ENCODE data around the gene RHBDF1.

DNA sequence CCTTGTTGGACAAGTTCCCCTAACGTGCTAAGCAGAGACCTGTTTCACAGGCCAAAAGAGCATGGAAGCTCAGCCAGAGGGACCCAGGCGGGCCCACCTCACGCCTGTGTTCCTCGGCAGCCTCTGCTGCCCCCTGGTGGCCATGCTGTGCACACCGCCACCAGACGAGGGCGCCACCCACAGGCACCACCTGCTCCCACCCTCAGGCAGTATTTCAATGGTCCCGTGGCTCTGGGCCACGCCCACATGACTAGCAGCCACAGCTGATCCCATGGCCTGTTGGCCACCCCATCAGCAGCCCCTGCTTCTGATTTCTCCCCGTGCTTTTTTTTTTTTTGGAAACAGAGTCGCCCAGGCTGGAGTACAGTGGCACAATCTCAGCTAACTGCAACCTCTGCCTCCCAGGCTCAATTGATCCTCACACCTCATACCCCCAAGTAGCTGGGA, 24.5 kb upstream of the RHBDF1 start:
- TF ChIP-seq, protein P1, sequence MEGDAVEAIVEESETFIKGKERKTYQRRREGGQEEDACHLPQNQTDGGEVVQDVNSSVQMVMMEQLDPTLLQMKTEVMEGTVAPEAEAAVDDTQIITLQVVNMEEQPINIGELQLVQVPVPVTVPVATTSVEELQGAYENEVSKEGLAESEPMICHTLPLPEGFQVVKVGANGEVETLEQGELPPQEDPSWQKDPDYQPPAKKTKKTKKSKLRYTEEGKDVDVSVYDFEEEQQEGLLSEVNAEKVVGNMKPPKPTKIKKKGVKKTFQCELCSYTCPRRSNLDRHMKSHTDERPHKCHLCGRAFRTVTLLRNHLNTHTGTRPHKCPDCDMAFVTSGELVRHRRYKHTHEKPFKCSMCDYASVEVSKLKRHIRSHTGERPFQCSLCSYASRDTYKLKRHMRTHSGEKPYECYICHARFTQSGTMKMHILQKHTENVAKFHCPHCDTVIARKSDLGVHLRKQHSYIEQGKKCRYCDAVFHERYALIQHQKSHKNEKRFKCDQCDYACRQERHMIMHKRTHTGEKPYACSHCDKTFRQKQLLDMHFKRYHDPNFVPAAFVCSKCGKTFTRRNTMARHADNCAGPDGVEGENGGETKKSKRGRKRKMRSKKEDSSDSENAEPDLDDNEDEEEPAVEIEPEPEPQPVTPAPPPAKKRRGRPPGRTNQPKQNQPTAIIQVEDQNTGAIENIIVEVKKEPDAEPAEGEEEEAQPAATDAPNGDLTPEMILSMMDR (IDR thresholded peaks at IDR 0.05) = peak; percentile 99 to 100 (median 100)
- no peak for TF ChIP-seq POLR2A (IDR thresholded peaks at IDR 0.05)

Measured in Peyer's patch (tissue), 4 donors.